ENCODE results near the gene VIPR2.

The VIPR2 gene

DNA sequence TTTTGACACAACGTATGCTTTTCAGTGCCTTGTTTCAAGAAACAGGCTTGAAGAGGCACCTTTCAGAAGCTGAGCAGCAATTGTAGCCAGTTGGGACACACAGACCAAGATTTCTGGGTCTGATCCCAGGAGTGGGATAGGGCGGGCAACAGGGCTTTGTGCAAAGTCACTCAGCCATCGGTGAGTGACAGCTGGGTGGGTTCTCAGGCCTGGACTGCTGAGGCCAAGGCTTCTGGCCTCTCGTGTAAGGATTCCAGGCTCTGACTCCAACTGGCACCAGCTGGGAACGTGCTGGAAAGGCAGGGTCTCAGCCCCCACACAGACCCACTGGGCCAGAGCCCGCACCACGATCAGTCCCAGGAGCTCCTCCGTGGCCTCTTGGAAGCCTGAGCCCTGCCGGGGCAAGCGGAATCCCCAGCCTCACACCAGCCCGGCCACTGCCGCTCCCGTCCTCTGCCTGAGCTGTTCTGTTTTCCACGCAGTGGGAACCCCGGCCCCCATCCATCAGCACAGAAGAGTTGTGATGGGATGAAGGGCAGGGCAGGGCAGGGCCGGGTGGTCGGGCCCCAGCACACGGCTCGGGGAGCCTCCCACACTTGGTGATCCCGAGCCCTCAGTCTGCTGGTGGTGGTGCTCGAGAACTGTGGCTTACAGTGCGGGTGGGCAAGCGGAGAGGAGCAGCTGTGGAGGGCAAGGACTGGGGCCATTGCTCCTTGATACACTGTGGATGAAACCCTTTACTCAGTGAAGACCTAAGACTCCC lies 46.8 kb downstream of the VIPR2 start:
- no peaks in the 10 kb centered on the region for H3K36me3 ChIP-seq (replicated peaks in 1 of 2; ENCODE audit: control insufficient read depth in 2 of 2, insufficient read depth in 2 of 2, low read length in 2 of 2)
- H4K8ac ChIP-seq (ENCODE audit: low read depth, low read length): no peak overlapping the region
- no peaks in the 10 kb centered on the region for H3K79me1 ChIP-seq (ENCODE audit: low read depth, low read length)
- H3K27ac ChIP-seq (replicated peaks; ENCODE audit: low read length): peak overlapping the region; percentile 12
- H3K9ac ChIP-seq (ENCODE audit: low read depth, low read length, poor library complexity): peak overlapping the region; percentile 76
- H3K14ac ChIP-seq (ENCODE audit: low read length): peak overlapping the region; percentile 3
- peak overlapping the region; percentile 54 for H2BK5ac ChIP-seq (ENCODE audit: low read length)
- WGBS, 2 donors (ENCODE audit: extremely low coverage in 2 of 2, insufficient read length in 2 of 2, insufficient replicate concordance in 1 of 2): no CpG with 5 or more reads among the region's 23 CpGs
- H3K4ac ChIP-seq (ENCODE audit: low read length): peak overlapping the region; percentile 28
- H2AK5ac ChIP-seq (ENCODE audit: low read depth, low read length): peak overlapping the region; percentile 80
- DNase-seq (ENCODE audit: low spot score): peak; percentile 24
- H2AFZ ChIP-seq (ENCODE audit: low read length): no peak overlapping the region
- H3K4me3 ChIP-seq (ENCODE audit: low read length in 2 of 2): no peak overlapping the region
- H3K4me2 ChIP-seq (ENCODE audit: insufficient read depth, low read length, poor library complexity, severe bottlenecking): no peak overlapping the region
- peaks cover 0 to 8% (median 0%) of the 10 kb centered on the region in 3 experiments for H3K27me3 ChIP-seq (ENCODE audit: control insufficient read depth in 3 of 3, insufficient read depth in 3 of 3, low read depth in 1 of 3, low read length in 3 of 3)
- H3K9me3 ChIP-seq (replicated peaks in 1 of 2; ENCODE audit: control insufficient read depth in 2 of 2, insufficient read depth in 1 of 2, low read depth in 1 of 2, low read length in 2 of 2): no peaks in the 10 kb centered on the region
- H4K91ac ChIP-seq (ENCODE audit: low read depth, low read length, poor library complexity): peak overlapping the region; percentile 90
- peak overlapping the region; percentile 94 for H3K18ac ChIP-seq (ENCODE audit: low read length)
- H2BK12ac ChIP-seq (ENCODE audit: low read length): peak overlapping the region; percentile 1
- H2BK15ac ChIP-seq (ENCODE audit: low read length): peak overlapping the region; percentile 82
- H3K23ac ChIP-seq (ENCODE audit: low read depth, low read length, poor library complexity): peak overlapping the region; percentile 5
- H2BK120ac ChIP-seq (ENCODE audit: low read depth, low read length): peak overlapping the region; percentile 90
- H3K4me1 ChIP-seq (ENCODE audit: control insufficient read depth in 2 of 2, insufficient read depth in 1 of 2, low read depth in 1 of 2, low read length in 2 of 2): peaks cover 0 to 14% of the 10 kb centered on the region in 2 donors

GRCh38 chr7:159096736-159097581 lies 47.7 kb downstream of the VIPR2 start:
- Histone ChIP-seq H3K4me1 (ENCODE audit: control insufficient read depth in 2 of 2, insufficient read depth in 1 of 2, low read depth in 1 of 2, low read length in 2 of 2) (peaks cover 0 to 14% of the 10 kb centered on the region in 2 donors), H3K9me3 (replicated peaks in 1 of 2; ENCODE audit: control insufficient read depth in 2 of 2, insufficient read depth in 1 of 2, low read depth in 1 of 2, low read length in 2 of 2) (peaks cover 0 to 2% of the 10 kb centered on the region in 2 donors), H4K8ac (ENCODE audit: low read depth, low read length) (peak overlapping the region; percentile 83), H4K91ac (ENCODE audit: low read depth, low read length, poor library complexity) (no peak overlapping the region), H3K14ac (ENCODE audit: low read length) (no peak overlapping the region), H3K4me3 (ENCODE audit: low read length in 2 of 2) (no peak overlapping the region), H3K9ac (ENCODE audit: low read depth, low read length, poor library complexity) (peak overlapping the region; percentile 22), H3K23ac (ENCODE audit: low read depth, low read length, poor library complexity) (peak overlapping the region; percentile 35), H2BK15ac (ENCODE audit: low read length) (peak overlapping the region; percentile 43), H2AK5ac (ENCODE audit: low read depth, low read length) (peak overlapping the region; percentile 57), H3K36me3 (replicated peaks in 1 of 2; ENCODE audit: control insufficient read depth in 2 of 2, insufficient read depth in 2 of 2, low read length in 2 of 2) (no peaks in the 10 kb centered on the region), H2BK120ac (ENCODE audit: low read depth, low read length) (no peak overlapping the region), H2AFZ (ENCODE audit: low read length) (no peak overlapping the region), H3K4me2 (ENCODE audit: insufficient read depth, low read length, poor library complexity, severe bottlenecking) (no peak overlapping the region), H3K4ac (ENCODE audit: low read length) (no peak overlapping the region), H3K79me1 (ENCODE audit: low read depth, low read length) (no peaks in the 10 kb centered on the region), H2BK5ac (ENCODE audit: low read length) (peak overlapping the region; percentile 17), H2BK12ac (ENCODE audit: low read length) (no peak overlapping the region), H3K27me3 (ENCODE audit: control insufficient read depth in 3 of 3, insufficient read depth in 3 of 3, low read depth in 1 of 3, low read length in 3 of 3) (peaks cover 0 to 8% (median 0%) of the 10 kb centered on the region in 3 experiments), H3K18ac (ENCODE audit: low read length) (peak overlapping the region; percentile 62), H3K27ac (replicated peaks; ENCODE audit: low read length) (peak overlapping the region; percentile 12)
- DNase-seq (ENCODE audit: low spot score): no peak
- no CpG with 5 or more reads among the region's 27 CpGs for WGBS, 2 donors (ENCODE audit: extremely low coverage in 2 of 2, insufficient read length in 2 of 2, insufficient replicate concordance in 1 of 2)

GRCh38 chr7:159095979-159096411 lies 48.7 kb downstream of the VIPR2 start:
- no peak overlapping the region for H3K4ac ChIP-seq (ENCODE audit: low read length)
- H3K27me3 ChIP-seq (ENCODE audit: control insufficient read depth in 3 of 3, insufficient read depth in 3 of 3, low read depth in 1 of 3, low read length in 3 of 3): peaks cover 0 to 8% (median 0%) of the 10 kb centered on the region in 3 experiments
- peak overlapping the region; percentile 68 for H3K18ac ChIP-seq (ENCODE audit: low read length)
- DNase-seq (ENCODE audit: low spot score): no peak
- no peak overlapping the region for H3K4me2 ChIP-seq (ENCODE audit: insufficient read depth, low read length, poor library complexity, severe bottlenecking)
- H3K4me3 ChIP-seq (ENCODE audit: low read length in 2 of 2): no peak overlapping the region
- H2BK15ac ChIP-seq (ENCODE audit: low read length): peak overlapping the region; percentile 62
- H3K27ac ChIP-seq (replicated peaks; ENCODE audit: low read length): no peak overlapping the region
- no peak overlapping the region for H3K9ac ChIP-seq (ENCODE audit: low read depth, low read length, poor library complexity)
- no peaks in the 10 kb centered on the region for H3K79me1 ChIP-seq (ENCODE audit: low read depth, low read length)
- peak overlapping the region; percentile 42 for H2BK5ac ChIP-seq (ENCODE audit: low read length)
- H2BK12ac ChIP-seq (ENCODE audit: low read length): no peak overlapping the region
- H2AK5ac ChIP-seq (ENCODE audit: low read depth, low read length): peak overlapping the region; percentile 73
- H3K9me3 ChIP-seq (replicated peaks in 1 of 2; ENCODE audit: control insufficient read depth in 2 of 2, insufficient read depth in 1 of 2, low read depth in 1 of 2, low read length in 2 of 2): peaks cover 0 to 2% of the 10 kb centered on the region in 2 donors
- H3K14ac ChIP-seq (ENCODE audit: low read length): peak overlapping the region; percentile 32
- WGBS, 2 donors (ENCODE audit: extremely low coverage in 2 of 2, insufficient read length in 2 of 2, insufficient replicate concordance in 1 of 2): no CpG with 5 or more reads among the region's 14 CpGs
- H4K91ac ChIP-seq (ENCODE audit: low read depth, low read length, poor library complexity): no peak overlapping the region
- no peak overlapping the region for H2BK120ac ChIP-seq (ENCODE audit: low read depth, low read length)
- no peak overlapping the region for H4K8ac ChIP-seq (ENCODE audit: low read depth, low read length)
- no peaks in the 10 kb centered on the region for H3K36me3 ChIP-seq (replicated peaks in 1 of 2; ENCODE audit: control insufficient read depth in 2 of 2, insufficient read depth in 2 of 2, low read length in 2 of 2)
- peaks cover 0 to 15% of the 10 kb centered on the region in 2 donors for H3K4me1 ChIP-seq (ENCODE audit: control insufficient read depth in 2 of 2, insufficient read depth in 1 of 2, low read depth in 1 of 2, low read length in 2 of 2)
- H3K23ac ChIP-seq (ENCODE audit: low read depth, low read length, poor library complexity): peak overlapping the region; percentile 62
- no peak overlapping the region for H2AFZ ChIP-seq (ENCODE audit: low read length)
